ENCODE results near the gene VGLL4.

The VGLL4 gene

DNA sequence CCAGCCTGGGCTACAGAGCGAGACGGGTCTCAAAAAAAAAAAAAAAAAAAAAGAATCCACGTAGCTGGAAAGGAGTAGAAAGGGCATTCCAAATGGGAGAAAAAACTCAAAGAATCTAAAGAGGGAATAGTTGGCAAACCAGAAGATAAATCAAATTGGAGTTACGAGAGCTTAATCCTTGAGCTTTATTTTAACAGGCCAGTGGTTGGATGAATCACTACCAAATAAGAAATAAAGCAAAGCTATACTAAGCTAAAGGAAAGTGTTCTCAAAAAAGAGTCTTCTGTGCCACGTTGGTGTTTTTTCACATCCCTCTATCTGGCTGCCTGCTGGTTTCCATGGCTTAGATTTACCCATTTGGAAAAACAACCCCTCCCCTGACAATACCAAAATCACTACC, 14.0 kb downstream of the VGLL4 start:
- in situ Hi-C loops (cut with MboI; ENCODE audit: low sequenced_read_pairs) = no loop called here

DNA sequence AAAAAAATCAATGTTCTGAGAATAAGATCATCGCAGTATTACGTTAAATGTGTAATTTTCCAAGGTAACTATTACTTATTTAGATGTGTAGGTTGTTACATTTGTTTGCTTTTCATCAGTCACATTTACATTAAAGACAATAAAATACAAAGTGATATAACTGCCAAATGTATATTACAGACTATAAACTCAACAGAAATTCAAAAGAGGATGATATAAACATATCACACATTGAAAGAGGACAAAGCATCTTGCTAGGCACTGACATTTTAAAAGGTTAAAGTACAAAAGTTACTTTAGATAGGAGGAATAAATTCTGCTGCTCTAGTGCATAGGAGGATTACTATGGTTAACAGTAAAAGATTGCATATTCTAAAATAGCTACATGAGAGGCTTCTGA, 16.1 kb downstream of the VGLL4 start:
- in situ Hi-C loops (cut with MboI; ENCODE audit: low sequenced_read_pairs) = no loop called here

DNA sequence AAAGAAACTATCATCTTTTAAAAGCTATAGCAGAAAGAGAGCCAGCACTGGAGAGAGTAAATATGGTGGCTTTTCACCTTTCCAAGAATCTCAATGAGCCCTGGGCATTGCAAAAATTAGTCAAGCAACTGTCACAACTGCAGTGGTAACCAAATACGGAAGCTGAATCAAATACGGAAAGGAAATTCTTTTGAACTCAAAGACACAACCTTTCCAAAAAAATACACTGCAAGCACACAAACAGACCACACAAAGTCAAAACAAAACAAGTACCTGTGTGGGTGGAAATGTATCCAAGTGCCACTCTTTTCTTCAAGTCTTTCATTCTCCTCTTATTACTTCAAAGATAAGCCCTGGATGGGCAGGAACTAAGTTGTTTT, 17.6 kb downstream of the VGLL4 start:
- in situ Hi-C loops (cut with MboI; ENCODE audit: low sequenced_read_pairs) = no loop called here

DNA sequence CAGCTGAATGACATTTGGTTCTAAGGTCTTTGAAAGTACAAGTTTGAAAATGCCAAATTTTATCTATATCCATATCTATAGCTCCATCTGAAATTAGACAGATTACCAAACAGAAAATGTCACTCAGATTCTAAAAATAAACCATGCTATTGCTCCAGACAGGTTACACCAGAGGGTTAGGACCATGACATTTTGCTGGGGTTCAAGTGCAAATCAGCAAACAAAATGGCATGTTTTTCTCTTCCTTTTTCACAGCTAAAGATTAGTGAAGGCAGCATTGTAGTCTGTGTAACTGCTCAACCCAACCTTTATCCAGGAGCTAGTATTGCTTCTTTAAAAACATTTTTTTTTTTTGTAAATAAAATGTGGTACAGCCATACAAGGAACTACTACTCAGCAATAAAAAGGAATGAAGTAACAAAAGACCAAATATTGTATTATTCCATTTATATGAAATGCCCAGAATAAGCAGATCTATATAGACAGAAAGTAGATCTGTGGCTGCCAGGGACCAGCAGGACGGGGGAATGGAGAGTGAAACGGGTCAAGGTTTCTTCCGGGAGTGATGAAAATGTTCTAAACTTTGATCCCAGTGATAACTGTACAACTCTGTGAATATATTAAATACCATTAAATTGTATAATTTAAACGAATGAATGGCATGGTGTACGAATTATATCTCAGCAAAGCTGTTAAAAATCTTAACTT, 18.2 kb downstream of the VGLL4 start:
- in situ Hi-C loops (cut with MboI; ENCODE audit: low sequenced_read_pairs) = no loop called here

DNA sequence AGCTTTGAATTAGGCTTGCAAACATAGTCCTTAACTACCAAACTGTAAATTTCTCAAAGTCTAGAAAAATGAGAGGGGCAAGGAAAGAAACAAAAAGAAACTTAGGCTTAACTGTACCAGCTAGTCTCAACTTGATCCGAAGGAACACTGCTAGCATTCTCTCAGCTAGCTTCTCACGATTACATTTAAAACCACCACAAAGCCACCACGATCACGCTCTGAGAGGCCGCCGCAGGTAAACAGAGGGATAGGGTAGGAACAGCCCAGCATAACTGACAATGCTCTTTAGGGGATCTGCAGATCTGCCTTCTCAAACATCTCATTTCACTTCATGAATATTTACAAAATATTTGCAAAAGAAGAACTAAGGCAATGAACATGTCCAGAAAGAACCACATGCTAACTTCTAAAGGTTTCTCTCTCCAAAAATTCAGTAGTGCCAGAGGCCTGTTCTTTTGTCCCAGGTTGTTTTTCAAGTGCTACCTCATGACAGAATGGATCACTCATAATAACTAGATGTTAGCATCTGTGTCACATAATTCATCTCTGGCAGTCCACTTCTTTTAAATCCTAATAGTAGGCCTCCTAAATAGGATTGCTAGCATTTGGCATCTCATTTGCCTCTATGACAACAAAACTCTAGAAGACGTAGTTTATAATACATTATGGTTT, 18.9 kb downstream of the VGLL4 start:
- in situ Hi-C loops (cut with MboI; ENCODE audit: low sequenced_read_pairs) = no loop called here

DNA sequence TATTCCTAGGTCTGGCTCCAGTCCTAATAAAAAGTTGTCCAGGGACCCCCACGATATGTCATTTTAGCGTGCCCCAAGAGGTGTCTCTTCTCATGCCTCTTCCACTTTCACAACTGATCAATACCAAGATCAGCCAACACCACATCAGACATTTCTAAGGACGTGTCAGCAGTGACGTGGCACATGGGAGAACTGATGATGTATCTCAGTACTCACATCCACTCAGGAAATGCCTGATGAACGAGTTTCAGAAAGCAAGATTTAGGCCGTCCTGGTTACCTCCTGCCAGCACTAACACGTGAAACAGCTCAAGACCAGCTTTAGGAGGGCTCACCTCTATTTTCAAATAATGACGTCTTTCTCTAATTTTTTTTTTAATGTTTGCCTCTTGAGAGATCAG, 19.6 kb downstream of the VGLL4 start:
- in situ Hi-C loops (cut with MboI; ENCODE audit: low sequenced_read_pairs) = no loop called here

DNA sequence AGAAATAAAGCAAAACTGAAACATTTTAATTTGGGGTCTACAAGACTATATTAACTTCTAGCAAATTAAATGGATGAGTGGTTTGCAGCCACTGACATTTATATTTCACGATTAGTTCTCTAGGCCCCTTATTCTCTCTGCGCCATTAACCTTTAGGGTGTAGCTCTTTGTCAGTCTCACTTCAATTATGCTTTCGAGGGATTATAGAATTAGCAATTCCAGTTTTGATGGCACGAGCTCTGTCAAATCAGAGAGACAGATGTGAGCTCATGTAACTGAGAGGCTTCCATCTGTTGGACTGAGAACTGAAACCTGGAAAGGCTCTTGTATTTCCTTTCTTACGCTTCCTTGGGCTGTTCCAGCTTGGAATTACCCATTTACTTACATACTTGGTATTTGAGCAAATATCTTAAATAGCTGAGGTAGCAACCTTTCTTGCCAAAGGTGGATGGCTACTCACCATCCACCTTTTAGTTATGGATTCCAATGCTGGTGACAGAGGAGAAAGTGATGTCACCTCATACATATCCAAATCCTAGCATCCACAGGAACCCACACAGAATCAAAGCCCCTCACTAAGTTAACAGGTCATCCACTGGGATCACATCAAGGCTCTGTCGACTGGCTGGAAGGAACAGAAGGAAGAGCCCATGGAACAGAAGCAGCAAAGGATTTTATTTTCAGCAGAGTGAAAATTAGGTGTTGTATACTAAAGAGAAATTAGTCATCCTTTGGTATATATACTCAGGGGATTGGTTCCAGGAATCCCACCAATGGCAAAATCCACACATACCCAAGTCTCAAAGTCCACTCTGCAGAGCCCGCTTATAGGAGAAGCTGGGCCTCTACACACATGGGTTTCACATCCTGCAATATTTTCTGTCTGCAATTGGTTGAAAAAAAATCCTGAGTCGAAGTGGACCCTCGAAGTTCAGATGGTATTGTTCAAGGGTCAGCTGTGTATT, 20.8 kb downstream of the VGLL4 start:
- in situ Hi-C loops (cut with MboI; ENCODE audit: low sequenced_read_pairs) = no loop called here

DNA sequence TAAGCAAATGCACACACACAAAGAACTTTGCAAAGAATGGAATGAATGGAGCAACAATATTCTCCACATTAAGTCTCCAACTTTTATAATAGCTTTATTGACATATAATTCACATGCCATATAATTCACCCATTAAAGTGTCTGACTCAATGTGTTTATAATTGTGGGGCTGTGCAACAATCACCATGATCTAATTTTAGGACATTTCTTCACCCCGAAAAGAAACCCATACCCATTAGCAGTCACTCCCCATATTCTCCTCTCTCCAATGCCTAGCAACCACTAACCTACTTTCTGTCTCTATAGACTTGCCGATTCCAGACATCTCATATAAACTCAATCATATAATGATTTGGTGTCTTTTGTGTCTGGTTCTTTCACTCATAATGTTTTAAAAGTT, 22.6 kb downstream of the VGLL4 start:
- in situ Hi-C loops (cut with MboI; ENCODE audit: low sequenced_read_pairs) = no loop called here

DNA sequence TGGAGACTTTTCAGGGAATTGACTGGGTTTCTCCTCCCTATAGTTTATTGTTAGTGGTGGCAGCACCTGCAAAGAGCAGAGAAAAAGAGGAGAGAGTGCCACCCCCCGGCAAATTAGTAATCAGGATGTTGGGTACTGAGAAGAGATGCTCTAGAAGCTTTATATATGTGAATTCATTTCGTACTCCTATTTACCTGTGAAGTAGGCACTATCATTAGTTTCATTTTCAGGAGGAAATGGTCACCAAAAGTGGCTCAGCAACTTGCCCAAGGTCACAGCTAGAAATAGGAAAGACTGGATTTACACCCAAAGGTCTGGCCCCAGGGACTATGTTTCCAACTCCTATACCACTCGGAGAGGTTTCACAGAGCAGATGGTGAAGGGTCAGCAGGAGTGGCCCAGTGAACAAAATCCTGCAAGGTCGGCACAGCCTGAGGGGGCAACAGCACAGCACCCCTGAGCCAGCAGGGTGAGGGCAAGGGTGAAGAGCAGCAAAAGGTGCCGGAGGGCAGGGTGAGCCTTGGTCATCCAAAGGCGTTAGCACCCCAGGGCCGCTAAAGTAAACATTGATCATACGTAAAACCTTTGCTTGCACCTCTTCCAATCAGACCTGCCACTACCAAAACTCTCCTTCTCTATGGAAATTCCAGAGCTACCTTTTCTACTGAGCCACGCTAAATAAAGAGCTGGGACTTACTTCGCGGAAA, 23.6 kb downstream of the VGLL4 start:
- in situ Hi-C loops (cut with MboI; ENCODE audit: low sequenced_read_pairs) = no loop called here

DNA sequence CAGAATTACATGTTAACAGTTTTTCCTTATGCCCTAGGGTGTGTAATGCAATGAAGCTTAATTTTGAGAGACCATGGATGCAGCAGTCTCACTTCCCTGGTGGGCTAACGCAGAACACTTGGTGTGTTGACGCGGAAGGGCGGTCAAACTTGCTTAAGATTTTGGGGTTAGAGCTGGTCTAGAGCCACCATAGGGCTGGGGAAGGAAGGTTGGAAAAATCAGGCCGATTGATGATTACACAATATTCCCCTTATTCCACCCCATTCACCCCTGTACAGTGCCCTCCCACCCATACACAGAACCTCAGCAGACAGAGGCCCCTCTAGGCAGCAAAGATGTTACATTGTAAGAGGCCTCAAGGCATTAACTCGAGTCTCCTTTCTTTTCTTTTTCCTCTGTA, 24.3 kb downstream of the VGLL4 start:
- in situ Hi-C loops (cut with MboI; ENCODE audit: low sequenced_read_pairs) = no loop called here

DNA sequence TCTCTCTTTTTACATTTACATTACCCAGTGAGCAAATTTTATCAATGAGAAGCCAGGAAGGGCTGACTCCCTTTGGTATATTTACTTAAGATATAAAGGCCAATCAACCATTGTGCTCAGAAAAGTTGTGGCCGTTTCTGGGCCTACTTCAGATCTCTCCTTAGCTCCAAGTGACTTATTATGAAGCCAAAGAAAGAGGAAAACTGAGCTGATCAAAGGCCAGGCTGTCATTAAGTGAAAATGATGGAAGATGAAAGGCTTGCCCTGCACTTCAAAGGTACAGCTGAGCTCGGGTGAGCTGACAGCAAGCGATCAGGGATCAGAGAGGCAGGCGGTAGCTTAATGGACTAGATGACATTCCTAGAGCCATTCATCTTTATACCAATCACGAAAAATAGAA, 24.8 kb downstream of the VGLL4 start:
- in situ Hi-C loops (cut with MboI; ENCODE audit: low sequenced_read_pairs) = no loop called here

DNA sequence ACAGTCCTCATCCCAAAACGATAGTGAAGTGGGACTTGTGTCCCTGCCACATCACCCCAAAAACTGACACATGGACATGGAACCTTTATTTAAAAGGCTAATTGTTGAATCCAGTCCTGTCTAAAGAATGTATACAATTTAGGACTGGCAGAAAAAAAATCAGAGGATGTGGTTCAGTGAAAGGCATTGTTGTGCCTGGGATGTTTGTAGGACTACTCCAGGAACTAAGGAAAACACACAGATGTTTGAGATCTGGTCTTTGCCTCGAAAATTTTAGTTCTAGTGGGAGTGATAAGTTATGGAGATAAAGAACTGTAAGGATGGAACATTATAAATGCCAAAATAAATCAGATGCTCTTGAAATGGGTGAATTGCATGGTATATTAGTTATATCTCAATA, 27.2 kb downstream of the VGLL4 start:
- in situ Hi-C loops (cut with MboI; ENCODE audit: low sequenced_read_pairs) = no loop called here

DNA sequence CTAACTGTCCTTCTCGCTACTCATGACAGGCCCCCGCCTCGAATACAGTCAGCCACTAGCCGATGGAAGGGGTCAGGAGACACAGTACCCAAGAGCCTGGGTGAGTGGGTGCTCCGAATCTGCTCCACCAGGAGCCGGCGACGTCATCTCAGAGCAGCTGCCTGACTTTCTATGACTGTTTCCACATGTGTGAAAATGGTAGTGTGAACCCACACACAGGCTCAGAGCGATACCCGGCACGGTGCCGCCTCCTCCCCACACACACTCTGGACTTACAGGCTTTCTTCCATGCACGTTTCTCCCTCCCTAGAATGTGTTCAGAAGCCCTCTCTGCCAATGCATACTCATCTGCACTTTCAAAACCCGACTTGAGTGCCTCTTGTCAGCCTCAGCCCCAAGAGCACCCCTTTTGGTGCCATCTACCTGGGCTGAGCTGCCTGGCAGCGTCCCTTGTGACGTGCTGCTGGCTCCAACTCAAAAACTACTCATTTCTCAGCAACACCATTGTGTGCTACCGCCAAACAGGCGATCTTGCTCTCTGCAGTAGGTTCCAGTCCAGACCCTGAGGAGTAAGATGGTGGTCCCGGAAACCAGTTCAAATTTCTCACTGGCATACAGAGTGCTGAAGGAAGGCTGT, 29.7 kb downstream of the VGLL4 start:
- in situ Hi-C loops (cut with MboI; ENCODE audit: low sequenced_read_pairs) = no loop called here

DNA sequence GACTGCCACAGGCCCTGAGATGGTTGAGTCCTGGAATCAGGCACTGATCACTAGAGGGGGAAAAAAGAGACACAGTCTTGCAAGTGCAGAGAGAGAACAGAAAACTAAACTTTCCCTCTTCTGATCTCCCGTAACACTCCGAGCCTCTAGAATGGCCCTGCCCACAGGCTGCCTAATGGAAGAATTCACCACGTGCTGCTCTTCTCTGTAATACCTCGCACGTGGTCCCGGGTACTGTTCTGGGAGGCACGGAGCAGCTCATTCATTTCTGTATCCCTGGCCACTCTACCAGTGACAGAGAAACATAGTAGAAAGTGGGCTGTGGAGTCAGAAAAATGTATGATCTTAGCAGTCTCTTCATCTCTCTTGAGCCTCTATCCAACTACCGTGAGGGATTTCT, 30.4 kb downstream of the VGLL4 start:
- in situ Hi-C loops (cut with MboI; ENCODE audit: low sequenced_read_pairs) = no loop called here

DNA sequence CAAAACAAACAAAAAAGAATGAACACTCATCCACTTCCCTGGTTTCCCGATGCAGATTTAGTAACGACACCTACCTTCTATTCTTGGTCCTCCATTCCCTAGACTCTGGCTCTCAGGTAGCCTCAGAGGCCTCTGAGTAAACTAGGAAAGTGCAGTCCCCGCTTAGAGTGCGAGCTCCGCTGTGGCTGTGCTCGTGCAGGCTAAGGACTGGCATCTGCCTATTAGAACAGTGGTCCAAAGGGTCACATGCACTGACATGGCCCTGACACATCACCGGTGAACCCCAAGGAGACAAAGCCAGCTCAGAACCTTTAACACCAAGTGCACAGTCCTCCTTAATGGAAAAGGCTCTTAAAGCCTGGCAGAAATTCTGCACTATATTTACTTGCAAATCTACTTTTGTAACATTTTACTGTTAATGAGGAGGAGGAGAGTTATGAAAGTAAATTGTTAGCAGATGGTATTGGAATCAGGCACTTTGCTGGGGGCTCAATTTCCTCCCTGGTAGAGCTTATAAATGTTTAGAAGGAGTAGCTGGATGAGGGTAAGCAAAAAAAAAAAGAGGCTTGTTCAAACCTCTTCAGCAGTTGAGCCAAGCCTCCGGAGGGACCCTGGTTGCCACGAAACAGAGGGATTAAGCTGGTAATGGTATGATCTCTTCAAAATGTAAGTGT, 31.1 kb downstream of the VGLL4 start:
- in situ Hi-C loops (cut with MboI; ENCODE audit: low sequenced_read_pairs) = no loop called here

DNA sequence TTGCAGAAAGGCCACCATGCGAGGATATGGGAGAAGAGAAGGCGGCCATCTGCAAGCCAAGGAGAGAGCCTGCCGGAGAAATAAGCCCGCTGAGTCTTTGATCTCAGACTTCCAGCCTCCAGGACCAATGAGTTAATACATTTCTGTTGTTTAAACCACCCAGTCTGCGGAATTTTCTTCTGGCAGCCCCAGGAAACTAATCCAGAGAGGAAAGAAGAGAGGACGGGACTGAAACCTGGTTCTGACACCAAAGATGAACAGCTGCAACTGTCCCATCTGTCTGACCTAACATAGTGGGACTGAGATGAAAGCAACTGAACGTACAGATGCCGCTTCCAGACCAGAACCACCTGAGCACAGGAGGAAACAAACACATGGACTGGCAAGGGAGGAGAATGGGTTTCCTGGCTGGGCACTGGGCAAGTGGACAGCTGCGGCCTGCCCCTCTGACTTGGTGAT, 32.3 kb downstream of the VGLL4 start:
- in situ Hi-C loops (cut with MboI; ENCODE audit: low sequenced_read_pairs) = no loop called here

DNA sequence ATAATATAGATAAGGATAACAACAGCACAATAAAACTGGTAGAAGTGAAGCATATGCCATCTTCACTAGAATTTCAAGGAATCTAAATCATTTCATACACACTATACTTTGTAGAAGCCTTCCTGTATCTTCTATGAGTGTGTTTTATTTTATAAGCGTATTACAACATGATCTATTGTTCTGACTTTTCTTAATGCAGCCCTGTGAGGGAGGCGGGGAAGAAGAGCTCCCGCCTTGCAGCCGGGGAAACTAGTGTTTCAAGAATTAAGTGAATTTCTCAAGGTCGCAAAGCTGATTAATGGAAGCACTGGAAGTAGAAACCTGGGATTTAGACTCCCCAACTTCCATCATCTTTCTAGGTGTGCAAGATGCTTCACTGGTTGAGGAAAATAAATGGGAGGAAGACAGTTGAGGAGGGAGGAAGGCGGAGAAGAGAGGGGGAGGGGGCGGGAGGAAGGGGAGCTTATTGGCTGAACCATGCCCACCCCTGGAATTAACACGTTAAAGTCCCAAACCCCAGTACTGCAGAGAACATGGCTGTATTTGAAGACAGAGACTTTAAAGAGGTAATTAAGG, 32.9 kb downstream of the VGLL4 start:
- in situ Hi-C loops (cut with MboI; ENCODE audit: low sequenced_read_pairs) = no loop called here

DNA sequence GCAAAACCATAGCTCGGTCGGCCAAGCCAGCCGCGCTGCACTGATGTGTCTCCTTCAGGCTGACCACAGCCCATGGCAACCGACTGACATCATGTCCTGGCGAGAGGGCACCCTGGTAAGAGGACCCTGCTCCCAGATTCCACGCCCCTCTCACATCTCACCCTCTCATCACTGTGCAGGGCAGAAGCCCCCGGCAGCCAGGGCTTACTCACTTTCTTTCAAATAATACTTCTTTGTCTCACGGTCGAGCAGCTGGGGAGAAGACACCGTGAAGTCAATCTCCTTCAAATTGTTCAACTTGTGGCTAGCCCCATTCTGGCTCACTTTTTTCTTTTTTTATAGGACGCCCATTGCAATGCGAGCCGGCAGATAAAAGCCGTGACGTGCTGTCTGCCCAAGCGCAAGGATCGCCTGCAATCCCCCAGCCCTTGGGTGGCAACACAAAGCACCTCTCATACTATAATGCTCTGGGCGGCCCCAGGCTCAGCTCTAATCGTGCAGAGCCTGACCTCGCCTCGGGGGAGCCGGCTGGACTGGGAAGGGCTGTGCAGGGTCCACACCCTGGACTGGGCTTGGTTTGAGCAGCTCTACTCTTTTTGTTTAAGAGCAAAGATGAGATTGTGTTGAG, 33.6 kb downstream of the VGLL4 start:
- in situ Hi-C loops (cut with MboI; ENCODE audit: low sequenced_read_pairs) = no loop called here

DNA sequence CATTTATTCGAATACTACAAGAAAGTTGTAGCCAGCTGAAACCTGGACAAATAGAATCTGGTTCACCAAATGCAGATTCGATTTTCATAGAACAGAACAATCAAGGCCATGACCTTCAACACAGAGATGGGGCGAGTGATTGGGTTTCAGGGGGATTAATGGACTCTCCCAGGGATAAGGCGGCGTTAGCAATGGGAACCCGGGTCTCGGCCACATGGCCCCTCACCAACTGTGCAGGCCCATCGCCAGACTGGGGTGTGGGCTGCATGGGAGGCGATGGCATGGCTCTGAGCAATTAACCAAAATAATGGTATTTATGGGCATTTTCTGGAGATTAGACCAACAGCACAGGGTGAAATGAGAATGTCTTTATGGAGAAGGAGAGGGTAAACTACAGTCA, 34.2 kb downstream of the VGLL4 start:
- in situ Hi-C loops (cut with MboI; ENCODE audit: low sequenced_read_pairs) = no loop called here

All from hTERT RPE-1 (cell line).